HG02973 (cell line): ENCODE measurements around the gene NPAS2.

ENCODE experiments used
- ATAC-seq: cut with Tn5 transposase; IDR thresholded peaks from one replicate; pipeline ENCODE4 v1.9.1; 2021; ENCODE audit warnings: moderate library complexity; ENCODE audit not compliant: unreplicated experiment

Gene NPAS2

DNA sequence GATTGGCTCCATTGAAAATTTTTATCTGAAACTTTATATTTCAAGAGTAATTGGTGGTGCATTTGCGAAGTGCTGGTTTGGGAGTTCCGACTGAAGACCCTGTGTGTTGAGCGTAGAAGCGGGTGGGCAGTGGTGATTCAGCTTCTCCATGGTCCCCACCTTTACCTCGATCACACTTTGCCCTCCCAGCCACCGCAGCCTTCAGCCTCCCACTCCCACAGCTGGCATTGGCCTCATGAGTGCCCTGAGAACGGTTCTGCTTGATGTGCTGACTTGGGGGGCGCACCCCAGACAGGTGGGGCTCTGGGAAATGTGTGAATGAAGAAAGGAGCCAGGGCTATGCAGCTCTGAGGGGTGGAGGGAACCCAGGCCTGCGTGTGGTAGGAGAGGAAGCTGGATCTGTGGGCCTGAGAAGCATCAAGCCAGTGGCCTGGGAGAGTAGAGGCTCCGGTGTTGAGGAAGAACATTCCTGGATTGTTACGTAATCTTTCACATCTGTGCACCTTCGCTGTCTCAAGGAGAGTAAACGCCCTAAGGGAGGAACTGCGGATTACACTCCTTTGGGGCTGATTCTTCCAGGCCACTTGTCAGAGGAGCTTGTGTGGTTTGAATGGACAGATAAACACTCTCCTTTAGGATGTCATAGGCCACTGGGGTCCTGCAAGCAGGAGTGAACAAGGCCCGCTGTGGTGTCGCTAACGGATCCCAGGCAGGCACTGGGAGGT is 83.8 kb downstream of the NPAS2 start:
- no peak for ATAC-seq

DNA sequence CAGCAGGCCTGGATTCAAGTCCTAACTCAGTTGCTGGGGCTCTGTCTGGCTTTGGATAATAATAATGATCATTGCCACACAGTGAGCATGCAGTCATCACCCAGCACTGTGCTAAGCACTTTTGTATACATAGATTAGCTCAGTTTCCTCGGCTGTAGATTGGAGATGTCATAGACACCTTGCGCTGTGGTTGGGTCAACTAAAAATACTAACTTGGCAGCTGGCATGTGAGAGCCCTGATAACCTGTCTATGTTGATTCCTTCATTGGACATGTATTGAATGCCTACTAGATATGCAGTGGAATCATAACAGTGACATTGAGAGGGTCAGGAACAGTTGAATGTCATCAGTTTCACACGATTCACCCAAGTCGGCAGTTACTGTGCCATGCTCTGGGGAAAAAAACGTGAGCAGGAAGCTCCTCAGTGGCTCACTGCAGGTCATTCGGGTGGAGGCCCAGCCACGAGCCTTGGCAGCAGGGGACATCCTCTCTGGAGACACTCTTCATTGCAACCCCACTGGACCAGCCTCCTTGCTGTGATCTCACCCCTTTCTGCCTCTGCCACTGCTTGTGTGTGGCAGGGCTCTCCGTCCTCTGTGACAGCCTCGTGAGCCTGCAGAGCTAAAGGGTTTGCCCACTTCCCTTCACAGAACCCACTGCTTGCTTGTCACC is 85.3 kb downstream of the NPAS2 start:
- no peak for ATAC-seq

DNA sequence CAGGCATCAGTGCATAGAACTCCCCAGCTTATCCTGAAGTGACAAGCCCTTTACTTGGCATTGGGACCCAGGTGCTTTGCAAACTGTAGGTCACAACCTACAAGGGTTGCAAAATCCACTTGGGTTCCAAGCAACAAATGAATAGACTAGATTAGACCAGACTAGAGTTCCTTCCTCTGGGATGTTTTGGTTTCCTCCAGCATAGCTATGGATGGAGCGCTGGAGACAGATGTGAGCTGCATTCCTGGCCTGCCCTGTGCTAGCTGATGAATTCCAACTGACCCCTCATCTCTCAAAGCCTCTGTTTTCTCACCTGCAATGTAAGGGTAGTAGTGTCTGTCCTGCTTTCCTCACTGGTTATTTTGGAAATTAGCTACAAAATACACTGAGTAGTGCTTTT is 86.2 kb downstream of the NPAS2 start:
- ATAC-seq = no peak

DNA sequence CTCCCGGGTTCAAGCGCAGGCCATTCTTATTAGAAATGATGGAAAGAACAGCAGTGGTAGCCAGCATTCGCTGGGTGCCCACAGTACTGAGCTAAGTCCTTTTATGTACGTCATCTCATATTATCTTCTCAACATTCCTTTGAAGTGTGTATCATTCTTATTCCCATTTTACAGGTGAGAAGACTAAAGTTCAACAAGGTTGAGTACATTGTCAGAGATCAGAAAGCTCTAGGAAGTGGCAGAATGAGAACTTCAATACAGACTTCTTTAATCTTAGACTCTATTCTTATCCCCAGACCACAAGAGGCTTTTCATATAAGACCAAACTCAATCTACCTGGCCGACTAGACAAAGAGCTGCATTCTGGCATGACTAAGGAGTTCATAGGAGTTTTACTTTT is 86.7 kb downstream of the NPAS2 start:
- no peak for ATAC-seq

DNA sequence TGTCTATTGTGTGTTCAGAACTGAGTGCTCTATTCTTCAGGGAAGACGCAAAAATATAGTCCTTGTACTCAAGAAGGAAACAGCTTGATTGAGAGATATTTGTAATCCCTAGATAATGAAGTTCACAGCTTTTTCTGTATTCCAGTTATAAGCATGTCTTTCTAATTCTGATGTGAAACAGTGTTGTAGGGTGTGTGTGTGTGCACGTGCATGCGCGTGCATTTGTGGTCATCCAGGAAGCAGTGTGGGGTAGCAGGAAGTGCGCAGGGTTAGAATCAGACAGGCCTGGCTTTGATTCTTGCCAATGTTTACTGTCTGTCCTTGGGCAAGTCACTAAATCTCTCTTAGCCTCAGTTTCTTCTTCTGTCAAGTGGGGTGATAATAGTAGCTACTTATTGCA is 87.9 kb downstream of the NPAS2 start:
- ATAC-seq = no peak

DNA sequence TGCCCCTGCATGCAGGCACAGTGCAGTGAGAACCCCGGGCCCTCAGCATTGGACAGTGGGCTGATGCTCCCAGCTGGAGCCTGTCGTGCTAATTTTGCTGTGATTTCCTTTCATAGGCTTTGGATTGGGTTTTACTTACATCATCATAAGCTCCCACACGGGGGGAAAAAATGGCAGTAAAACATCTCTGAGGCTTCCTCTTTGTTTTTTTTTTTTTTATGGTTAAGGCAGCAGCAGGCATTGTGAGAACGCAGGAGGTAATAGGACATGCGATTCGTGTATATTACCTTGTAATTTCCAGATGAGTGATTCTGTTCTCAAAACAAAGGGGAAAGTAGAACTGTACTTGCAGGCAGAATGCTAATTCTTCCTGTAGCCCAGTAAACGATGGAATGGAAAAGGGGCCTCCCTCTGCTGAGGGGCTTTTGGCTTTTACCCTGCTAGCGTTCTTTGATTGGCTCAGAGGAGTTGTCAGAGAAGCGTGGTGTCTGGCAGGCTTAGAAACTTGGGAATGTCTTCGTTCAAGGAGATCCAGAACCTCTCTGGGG is 89.7 kb downstream of the NPAS2 start:
- no peak for ATAC-seq

DNA sequence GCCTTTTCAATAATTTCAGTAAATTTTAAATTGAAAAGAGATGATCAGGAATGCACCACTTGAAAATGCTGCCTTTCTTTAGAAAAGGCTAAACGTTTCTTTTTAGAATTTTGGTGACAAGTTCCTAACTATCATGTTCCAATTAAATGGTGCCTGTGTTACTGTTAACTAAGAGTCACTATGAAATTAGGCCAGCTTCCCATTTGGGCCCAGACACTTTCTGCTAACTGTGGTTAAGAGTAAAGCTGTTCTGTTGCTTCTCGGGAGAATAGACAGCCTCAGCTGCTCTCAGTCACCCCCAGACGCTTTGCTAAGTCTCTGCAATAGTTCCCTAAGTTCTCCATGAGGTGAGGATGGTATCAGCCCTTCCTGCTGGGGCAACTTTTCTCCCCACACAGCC is 90.2 kb downstream of the NPAS2 start:
- ATAC-seq = no peak

DNA sequence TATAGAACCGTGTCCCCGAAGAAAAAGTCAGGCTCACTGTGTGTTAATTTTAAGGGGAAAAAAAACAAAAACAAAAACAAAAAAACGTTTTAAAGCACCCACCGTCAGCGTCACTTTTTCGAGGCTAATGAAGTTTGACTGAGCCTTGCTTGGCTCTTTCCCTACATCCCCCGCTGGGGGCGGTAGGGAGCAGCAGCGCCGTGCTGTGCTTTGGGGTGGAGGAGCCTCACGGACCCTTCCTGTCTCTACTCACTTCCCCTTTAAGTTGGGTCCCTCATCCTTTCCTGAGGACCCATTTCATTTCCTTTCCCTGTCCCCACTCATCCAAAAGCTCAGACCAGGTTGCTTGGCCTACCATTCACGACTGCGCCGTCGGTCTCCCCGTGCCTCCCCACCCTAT is 99.4 kb downstream of the NPAS2 start:
- ATAC-seq = no peak

DNA sequence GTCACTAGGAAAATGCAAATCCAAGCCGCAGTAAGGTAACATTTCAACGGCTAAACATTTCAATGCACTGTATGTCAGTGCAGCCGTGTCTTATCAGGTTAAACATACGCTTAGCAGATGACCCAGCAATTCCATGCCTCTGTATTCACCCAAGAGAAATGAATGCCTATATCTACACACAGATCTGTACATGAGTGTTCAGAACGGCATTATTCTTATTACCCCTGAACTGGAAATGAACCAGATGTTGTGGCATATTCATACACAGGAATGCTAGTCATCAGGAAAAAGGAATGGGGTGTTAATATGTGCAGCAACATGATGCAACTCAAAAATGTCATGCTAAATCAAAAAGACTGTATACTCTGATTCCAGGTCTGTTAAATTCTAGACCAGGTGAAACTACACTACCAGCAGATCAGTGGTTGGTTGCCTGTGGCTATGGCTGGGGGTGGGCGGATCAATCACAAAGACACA is 101.8 kb downstream of the NPAS2 start:
- ATAC-seq = no peak

DNA sequence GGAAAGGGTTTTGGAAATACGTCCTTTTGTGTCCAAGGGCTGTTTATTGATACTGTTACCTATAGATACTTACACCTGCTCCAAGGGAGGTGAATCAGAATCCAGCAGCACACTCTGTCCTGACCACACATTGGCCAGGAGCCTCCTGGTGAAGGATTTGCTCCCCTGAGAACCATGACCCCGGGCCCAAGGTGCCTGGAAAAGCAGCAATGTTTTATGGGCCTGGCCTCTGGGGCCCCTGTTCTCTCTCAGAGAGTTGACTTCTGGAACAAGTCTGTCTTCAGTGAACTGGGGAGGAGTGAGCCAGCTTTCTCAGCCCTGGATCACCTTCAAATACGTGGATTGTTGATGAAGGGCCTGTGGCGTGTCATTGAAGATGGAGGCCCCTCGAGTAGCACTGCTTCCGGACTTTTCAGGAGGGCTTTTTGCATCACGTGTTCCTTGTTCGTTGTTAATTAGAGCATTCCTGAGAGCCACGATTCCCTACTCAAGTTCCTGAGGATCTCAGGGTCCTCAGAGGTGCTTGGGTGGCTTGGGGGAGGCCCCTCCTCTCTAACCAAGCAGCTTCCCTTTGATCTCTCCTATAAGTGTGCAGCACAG is 103.6 kb downstream of the NPAS2 start:
- no peak for ATAC-seq

DNA sequence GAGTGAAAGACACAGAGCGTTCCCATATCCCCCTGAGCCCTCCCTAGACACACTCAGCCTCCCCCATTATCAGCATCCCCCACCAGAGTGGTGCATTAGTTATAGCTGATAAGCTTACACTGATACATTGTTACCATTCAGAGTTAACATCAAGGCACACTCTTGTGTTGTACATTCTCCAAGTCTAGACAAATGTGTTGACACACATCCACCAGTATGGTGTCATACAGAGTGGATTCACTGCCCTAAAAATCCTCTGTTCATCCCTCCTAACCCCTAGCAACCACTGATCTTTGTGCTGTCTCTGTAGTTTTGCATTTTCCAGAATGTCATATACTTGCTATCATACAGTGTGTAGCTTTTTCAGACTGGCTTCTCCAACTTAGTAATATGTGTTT is 104.2 kb downstream of the NPAS2 start:
- no peak for ATAC-seq

DNA sequence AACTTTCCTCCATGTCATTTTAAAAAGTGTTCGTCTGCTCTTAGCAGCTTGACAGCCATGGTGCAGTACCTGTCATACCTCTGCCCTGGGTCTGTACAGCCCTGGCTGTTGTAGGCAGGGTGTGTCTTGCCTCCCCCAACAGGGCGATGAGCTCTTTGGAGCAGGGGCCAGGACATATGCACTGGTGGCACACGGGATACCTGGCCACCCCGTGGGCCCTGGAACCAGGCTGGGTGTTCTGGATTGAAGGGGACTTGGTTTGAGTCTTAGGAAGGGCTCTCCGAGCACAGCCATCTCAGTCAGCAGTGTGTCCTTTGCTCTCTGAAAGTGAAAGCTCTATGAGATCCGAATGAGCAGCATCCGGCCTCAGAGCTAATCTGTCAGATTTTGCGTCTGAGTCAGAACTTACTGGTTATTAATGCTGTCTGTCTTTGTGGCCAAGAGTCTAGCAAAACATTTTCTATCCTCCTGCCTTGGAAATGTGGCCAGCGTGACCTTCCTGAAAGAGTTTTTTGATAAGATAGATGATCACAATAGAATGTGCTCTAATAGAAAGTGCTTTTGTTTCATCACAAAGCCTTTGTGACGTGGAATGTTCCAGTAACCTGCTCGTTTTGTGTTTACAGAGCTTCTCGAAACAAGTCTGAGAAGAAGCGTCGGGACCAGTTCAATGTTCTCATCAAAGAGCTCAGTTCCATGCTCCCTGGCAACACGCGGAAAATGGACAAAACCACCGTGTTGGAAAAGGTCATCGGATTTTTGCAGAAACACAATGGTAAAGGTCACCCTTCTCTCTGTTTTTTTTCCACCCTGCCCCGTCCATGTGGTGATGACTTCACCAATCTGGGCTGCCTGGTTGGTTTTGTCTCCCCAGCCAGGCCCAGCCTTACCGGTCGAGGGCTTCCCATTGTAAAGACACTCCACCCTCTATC is 104.8 kb downstream of the NPAS2 start:
- ATAC-seq = no peak

DNA sequence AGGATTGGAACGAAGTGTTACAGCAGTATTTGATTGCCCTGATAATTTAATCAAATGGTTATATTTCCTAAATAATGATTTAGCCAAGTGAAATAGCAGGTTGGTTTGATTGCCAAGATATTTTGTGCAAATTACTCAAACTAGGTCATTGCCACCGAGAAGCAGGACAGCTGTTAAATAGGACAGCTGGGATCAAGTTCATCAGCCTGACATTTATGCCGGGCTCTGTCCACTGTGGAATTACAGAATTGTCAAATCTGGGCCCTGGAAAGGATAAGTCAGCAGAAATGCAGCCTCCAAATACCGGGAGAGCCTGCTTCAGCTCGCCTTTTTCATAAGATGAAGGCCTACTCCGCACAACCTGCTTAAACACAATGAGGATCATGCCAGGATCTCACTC is 108.3 kb downstream of the NPAS2 start:
- ATAC-seq = no peak

DNA sequence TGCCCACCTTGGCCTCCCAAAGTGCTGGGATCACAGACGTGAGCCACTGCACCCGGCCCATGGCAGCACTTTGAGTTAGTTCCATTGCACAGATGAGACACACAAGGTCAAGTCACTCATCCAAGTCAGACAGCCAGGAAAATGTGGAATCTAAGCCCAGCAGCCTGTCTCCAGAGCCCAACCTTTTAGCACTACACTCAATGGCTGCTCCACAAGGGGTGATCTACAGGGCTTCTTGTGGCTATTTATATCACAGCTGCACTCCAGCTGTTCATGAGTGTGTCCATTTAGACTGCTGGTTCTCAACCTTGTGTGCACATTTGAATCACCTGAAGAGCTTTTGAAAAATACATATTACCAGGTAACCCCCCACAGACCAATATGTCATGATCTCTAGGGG is 109.2 kb downstream of the NPAS2 start:
- ATAC-seq = no peak

DNA sequence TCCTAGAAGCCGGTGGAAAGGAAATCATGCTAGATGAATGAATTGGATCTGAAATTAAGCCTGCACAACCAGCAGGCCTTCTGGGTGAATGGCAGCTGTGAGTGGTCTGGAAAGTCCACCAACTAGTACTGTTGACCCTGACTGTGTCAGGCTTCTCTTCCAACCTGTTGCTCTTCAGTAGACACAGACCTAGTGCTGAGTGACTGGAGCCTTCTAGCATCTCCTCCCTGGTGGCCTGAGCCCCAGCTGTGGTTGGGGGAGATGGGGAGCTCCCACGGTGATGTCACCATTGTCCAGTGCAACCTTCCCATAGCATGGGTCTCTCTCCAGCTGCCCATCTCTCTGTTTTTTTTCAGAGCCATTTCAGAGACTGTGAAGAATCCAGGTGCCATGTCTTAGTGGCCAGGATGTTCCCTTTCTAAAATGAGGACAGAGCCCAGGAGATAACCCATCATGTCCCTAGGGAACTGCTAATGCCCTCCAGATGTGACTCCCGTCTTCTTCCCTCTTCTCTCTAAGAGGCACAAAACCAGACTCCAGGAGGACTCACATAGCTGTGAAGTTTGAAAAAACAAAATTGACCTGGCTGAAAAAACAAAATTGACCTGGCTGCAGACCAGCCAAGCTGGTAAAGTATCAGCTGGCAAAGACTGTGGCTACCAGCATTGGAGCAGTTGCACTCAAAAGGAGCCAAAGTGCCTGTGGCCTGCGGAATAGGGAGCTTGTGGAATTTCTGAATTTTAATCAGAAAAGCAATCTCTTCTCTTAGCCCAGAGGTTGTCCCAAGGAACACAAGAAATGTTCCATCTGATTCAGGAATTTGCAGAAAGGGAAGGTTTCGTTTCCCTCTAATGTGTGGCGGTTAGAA is 114.8 kb downstream of the NPAS2 start:
- ATAC-seq = no peak

DNA sequence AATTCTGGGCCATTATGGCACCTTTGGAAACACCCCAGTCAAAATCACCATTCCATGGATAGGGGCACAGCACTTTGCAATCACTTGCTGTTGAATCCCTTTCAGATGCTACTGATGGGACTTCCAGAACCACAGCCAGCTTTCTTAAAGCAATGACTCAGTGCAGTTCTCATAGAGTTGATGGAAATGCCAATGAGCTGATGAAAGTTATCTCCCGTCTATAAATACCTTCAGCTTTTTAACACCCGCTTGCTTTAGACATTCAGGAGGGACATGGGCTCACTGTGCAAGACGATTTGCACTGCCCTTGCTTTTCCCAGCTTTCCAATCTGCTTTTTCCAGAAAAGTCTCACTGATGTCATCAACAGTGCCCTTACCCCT is 115.4 kb downstream of the NPAS2 start:
- no peak for ATAC-seq

DNA sequence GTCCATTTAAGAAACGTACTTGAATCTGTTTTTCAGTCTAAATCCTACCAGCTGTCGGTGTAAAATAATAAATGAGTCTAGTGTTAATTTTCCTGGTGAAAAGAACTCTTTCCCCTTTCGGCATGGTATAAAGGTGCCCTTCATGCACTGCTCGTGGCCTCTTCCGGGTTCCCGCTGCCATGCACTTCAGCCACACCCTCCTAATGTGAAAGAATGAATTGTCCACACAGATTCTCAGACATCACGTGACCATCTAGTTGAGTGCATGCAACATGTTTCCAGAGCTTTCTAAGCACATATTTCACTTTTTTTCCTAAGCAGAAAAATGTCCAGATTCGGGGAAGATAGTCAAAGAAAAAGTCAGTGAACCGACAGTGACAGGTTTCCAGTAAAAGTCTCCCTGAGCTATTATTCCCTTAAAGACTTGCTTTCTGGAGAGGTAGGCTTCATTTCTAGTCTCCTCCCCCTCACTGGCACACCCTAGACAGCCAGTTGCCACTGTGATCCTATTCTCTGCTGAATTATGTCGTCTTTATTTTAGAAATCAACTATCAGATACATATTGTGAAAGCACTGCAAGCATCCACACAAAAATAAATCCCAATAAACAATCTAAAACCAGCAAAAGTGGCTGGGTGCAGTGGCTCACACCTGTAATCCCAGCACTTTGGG is 116.3 kb downstream of the NPAS2 start:
- no peak for ATAC-seq

DNA sequence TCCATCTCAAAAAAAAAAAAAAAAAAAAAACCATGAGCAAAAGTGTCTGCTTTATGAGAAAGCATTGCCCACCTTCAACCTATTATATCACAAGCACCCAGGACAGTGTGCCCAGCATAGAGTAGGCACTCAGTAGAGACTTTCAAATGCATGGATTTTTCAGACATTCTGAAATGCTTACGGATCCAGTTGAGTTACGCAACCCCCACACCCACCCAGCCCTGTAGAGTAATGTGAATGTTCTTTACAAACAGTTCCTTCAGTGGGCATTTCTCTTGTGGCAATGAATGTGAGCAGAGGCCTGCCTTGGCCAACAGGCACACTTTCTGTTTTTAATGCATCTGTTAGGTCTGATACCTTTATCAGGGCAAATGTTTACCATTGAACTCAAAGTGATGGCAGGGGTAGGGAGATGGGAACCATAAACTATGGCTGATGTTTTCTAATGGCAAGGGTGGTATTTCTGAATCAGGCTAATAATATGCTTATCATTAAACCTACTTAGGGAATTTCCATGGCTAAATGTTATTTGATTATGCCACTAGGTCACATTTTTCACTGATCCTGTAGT is 117.1 kb downstream of the NPAS2 start:
- ATAC-seq = no peak
